Lower leg skin (tissue), 3 donors: ENCODE results near the gene NYAP2.

Experiments
- CTCF ChIP-seq, 3 donors: fragments of 450-650 bp; IDR thresholded peaks; one replicate each; pipeline ENCODE4 v1.5.1; 2016; ENCODE audit warnings: antibody characterized with exemption in 3 of 3, mild to moderate bottlenecking in 3 of 3, moderate library complexity in 2 of 3
- POLR2A ChIP-seq, 2 donors: fragments of 450-650 bp; IDR thresholded peaks; one replicate each; pipeline ENCODE4 v1.6.1; 2016 to 2017; ENCODE audit warnings: antibody characterized with exemption in 2 of 2, mild to moderate bottlenecking in 1 of 2, moderate library complexity in 1 of 2

- TF ChIP-seq CTCF (IDR thresholded peaks at IDR 0.05) (no peak), POLR2A (IDR thresholded peaks at IDR 0.05) (no peak)
Observed at GRCh38 chr2:225608136-225608535, 208.6 kb downstream of the NYAP2 start.
